GM12878 (cell line): ENCODE data around the gene MIR17HG. TPM values are rescaled to one million over a fixed set of nuclear protein-coding genes. Genes with fewer than 3 reads are reported as not detected.

Source experiments
- ASH2L ChIP-seq: fragments of 300-600, 200-600 bp; sonication (generic); IDR thresholded peaks from 2 replicates; pipeline ENCODE4 v1.6.1; 2017; ENCODE audit warnings: low read depth, mild to moderate bottlenecking, borderline replicate concordance
- BACH1 ChIP-seq: fragments of 450-650 bp; IDR thresholded peaks from 2 replicates; pipeline ENCODE4 v1.6.1; 2017; ENCODE audit warnings: mild to moderate bottlenecking, borderline replicate concordance
- CHD2 ChIP-seq: IDR thresholded peaks from 2 replicates; pipeline ENCODE4 v1.6.1; 2011; ENCODE audit warnings: low read depth, low read length, improper control_type of control experiment, borderline replicate concordance
- CHD4 ChIP-seq: fragments of 200-600 bp; sonication (generic); IDR thresholded peaks from 2 replicates; pipeline ENCODE4 v1.6.1; 2016; ENCODE audit warnings: mild to moderate bottlenecking
- CTCF ChIP-seq, 3 experiments: IDR thresholded peaks in 2 of 3; conservative IDR thresholded peaks in 1 of 3; 2 replicates each; pipeline ENCODE4 v1.5.1; 2011; ENCODE audit warnings: low read depth in 3 of 3, low read length in 3 of 3, mild to moderate bottlenecking in 3 of 3, control low read depth in 2 of 3, moderate library complexity in 2 of 3, inconsistent platforms in 1 of 3, mixed read lengths in 1 of 3; ENCODE audit not compliant: control insufficient read depth in 2 of 3, insufficient read depth in 1 of 3; ENCODE audit errors: extremely low read depth in 1 of 3
- EZH2 ChIP-seq: IDR thresholded peaks from 2 replicates; pipeline ENCODE4 v1.6.1; 2012; ENCODE audit warnings: low read depth, mild to moderate bottlenecking, control low read depth, inconsistent platforms, low read length, borderline replicate concordance; ENCODE audit not compliant: control insufficient read depth
- HDAC6 ChIP-seq: fragments of 200-600 bp; sonication (generic); IDR thresholded peaks from one replicate; pipeline ENCODE4 v1.8.0; 2017; ENCODE audit warnings: antibody characterized with exemption; ENCODE audit not compliant: unreplicated experiment
- HSF1 ChIP-seq: fragments of 150-350 bp; IDR thresholded peaks from 2 replicates; pipeline ENCODE4 v1.6.1; 2014; ENCODE audit warnings: mild to moderate bottlenecking, low read depth, low read length
- IKZF2 ChIP-seq, 2 experiments: fragments of 450-650 bp; IDR thresholded peaks; 2 replicates each; pipeline ENCODE4 v1.6.1; 2017; ENCODE audit warnings: mild to moderate bottlenecking in 2 of 2, moderate library complexity in 2 of 2
- JUNB ChIP-seq: IDR thresholded peaks from 2 replicates; pipeline ENCODE4 v1.6.1; 2016; ENCODE audit warnings: antibody characterized with exemption, mild to moderate bottlenecking
- JUND ChIP-seq: IDR thresholded peaks from 2 replicates; pipeline ENCODE4 v1.6.1; 2012; ENCODE audit warnings: low read depth, mild to moderate bottlenecking, low read length, improper control_type of control experiment, moderate library complexity
- MAX ChIP-seq: IDR thresholded peaks from 2 replicates; pipeline ENCODE4 v1.6.1; 2012; ENCODE audit warnings: low read depth, low read length, improper control_type of control experiment
- NFIC ChIP-seq: IDR thresholded peaks from 2 replicates; pipeline ENCODE4 v1.6.1; 2012; ENCODE audit warnings: low read depth, mild to moderate bottlenecking, inconsistent platforms, low read length, moderate library complexity
- PBX3 ChIP-seq: IDR thresholded peaks from 2 replicates; pipeline ENCODE4 v1.6.1; 2011; ENCODE audit warnings: mild to moderate bottlenecking, low read depth, low read length, moderate library complexity; ENCODE audit not compliant: insufficient replicate concordance
- RAD51 ChIP-seq: fragments of 450-650 bp; IDR thresholded peaks from 2 replicates; pipeline ENCODE4 v1.6.1; 2016; ENCODE audit warnings: moderate library complexity, mild to moderate bottlenecking, inconsistent platforms
- SMAD5 ChIP-seq: IDR thresholded peaks from 2 replicates; pipeline ENCODE4 v1.6.1; 2016; ENCODE audit warnings: antibody characterized with exemption, low read depth
- SMC3 ChIP-seq: IDR thresholded peaks from 2 replicates; pipeline ENCODE4 v1.6.1; 2011; ENCODE audit warnings: low read length, improper control_type of control experiment, borderline replicate concordance
- SPI1 ChIP-seq: IDR thresholded peaks from 2 replicates; pipeline ENCODE4 v1.6.1; 2011; ENCODE audit warnings: low read depth, mild to moderate bottlenecking, low read length, moderate library complexity, borderline replicate concordance; ENCODE audit not compliant: insufficient read depth
- STAT3 ChIP-seq: IDR thresholded peaks from 2 replicates; pipeline ENCODE4 v1.6.1; 2011; ENCODE audit warnings: low read depth, low read length, improper control_type of control experiment
- WRNIP1 ChIP-seq: IDR thresholded peaks from 2 replicates; pipeline ENCODE4 v1.6.1; 2011; ENCODE audit warnings: low read depth, low read length, improper control_type of control experiment, borderline replicate concordance
- YY1 ChIP-seq: IDR thresholded peaks from 2 replicates; pipeline ENCODE4 v1.6.1; 2011; ENCODE audit warnings: low read depth, mild to moderate bottlenecking, low read length
- ZBTB11 ChIP-seq: fragments of 450-650 bp; formaldehyde crosslinking; IDR thresholded peaks from 2 replicates; pipeline ENCODE4 v1.5.0; 2022; ENCODE audit warnings: mild to moderate bottlenecking, missing genetic modification characterization
- ZNF217 ChIP-seq: fragments of 450-650 bp; IDR thresholded peaks from 2 replicates; pipeline ENCODE4 v1.6.1; 2017; ENCODE audit warnings: antibody characterized with exemption, mild to moderate bottlenecking
- polyA plus RNA-seq, 11 experiments: library from polyadenylated mRNA; depleted of rRNA in 4 of 11; unstranded in 6 of 11; stranded (reverse) in 5 of 11; fragments of >200 nt; fragmentation: Nextera tagmentation in 4 of 11; fragmentation: Illumina TruSeq in 1 of 11; extraction: Ambion mirVana in 4 of 11; extraction: Trizol in 1 of 11; gene quantifications; 1 replicate in 1 of 11; 2 replicates in 10 of 11; pipeline versions ENCODE4 v1.2.1 to v1.2.3, GENCODE V29; 2011 to 2016; ENCODE audit warnings: inconsistent platforms in 2 of 11, missing spikeins in 2 of 11, low read depth in 1 of 11
- total RNA-seq, 4 experiments: library from RNA; depleted of rRNA in 3 of 4; stranded (reverse); fragments of >200 nt in 3 of 4; fragmentation: Illumina TruSeq in 1 of 4; extraction: Trizol in 1 of 4; gene quantifications; 2 replicates each; pipeline versions ENCODE4 v1.2.1 to v1.2.3, GENCODE V29; 2013 to 2021

The MIR17HG gene
- total and polyA plus RNA-seq, 10 of the 15 experiments (the other 5 are each of a cell fraction or from before 2014, with no cell fraction given) = 4.4 to 37.7 (median 15.1) TPM

DNA sequence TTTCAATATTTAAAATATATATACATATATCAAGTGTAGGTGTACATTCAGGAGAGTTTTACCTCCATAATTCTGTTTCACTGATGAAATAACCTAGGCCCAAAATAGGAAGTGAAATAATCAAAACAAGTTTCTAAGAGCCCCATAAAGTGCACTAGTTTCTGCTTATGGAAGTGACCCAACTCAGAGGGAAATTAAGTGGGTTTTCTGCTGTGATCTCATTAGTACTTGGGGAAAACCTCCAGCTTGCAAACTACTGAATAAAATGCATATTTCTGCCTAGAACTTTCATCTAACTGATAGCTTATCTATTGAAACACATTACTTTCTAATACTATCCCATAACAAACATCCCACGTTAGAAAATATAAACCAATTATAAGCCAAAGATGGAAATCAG, 45.4 kb upstream of the MIR17HG start (continued):
- TF ChIP-seq SPI1 (peak; percentile 73), YY1 (no peak), PBX3 (no peak), HDAC6 (no peak), IKZF2 (IDR thresholded peaks at IDR 0.05) (peak; percentile 25 to 34; a peak in 2 of 4 replicates), SMC3 (no peak), ZBTB11 (CRISPR knock-in tag) (no peak), CTCF (IDR thresholded peaks at IDR 0.05 in 2 of 3, conservative IDR thresholded peaks at IDR 0.05 in 1 of 3; ENCODE audit: control insufficient read depth in 2 of 3, extremely low read depth in 1 of 3, insufficient read depth in 1 of 3, low read depth in 3 of 3, low read length in 3 of 3) (no peak), JUNB (peak; percentile 39), CHD4 (no peak), STAT3 (no peak), NFIC (peak; percentile 56; the same call in 1 of the 2 replicates), BACH1 (no peak), SMAD5 (no peak), ASH2L (no peak), JUND (no peak), RAD51 (no peak), HSF1 (no peak), CHD2 (no peak), WRNIP1 (no peak), MAX (no peak), EZH2 (no peak), ZNF217 (no peak)
